Activated B cell treated with CpG ODN at 0.5 μM for 24 hours (primary cell): ENCODE data around the gene MGAT3. TPM values are rescaled to one million over a fixed set of nuclear protein-coding genes. Genes with fewer than 3 reads are reported as not detected.

Experiments
- ATAC-seq: fragments of 200-7000 bp; cut with Tn5 transposase; one replicate; pipeline ENCODE4 v1.10.0; 2021; ENCODE audit warnings: low read depth, mild to moderate bottlenecking, moderate library complexity
- CTCF ChIA-PET: fragments of 350-600 bp; sonication (Branson Sonifier 250); formaldehyde crosslinking; loops from one replicate; lab custom pipeline; 2021; ENCODE audit warnings: antibody characterized with exemption; lab: Charles Lee
- POLR2A ChIA-PET: fragments of 350-600 bp; sonication (Branson Sonifier 250); formaldehyde crosslinking; loops from one replicate; lab custom pipeline; 2021; ENCODE audit warnings: antibody characterized with exemption; lab: Charles Lee
- DNase-seq: peaks from one replicate; pipeline ENCODE4 v3.0.0; 2022
- H3K27ac Mint-ChIP-seq: one replicate; pipeline ENCODE4 v1.8.0; 2020; ENCODE audit warnings: mixed read lengths
- H3K27me3 Mint-ChIP-seq: one replicate; pipeline ENCODE4 v1.8.0; 2021; ENCODE audit warnings: mixed read lengths
- H3K36me3 Mint-ChIP-seq: one replicate; pipeline ENCODE4 v1.8.0; 2021; ENCODE audit warnings: low read depth, mixed read lengths
- H3K4me1 Mint-ChIP-seq: one replicate; pipeline ENCODE4 v1.8.0; 2021; ENCODE audit warnings: mixed read lengths
- H3K4me3 Mint-ChIP-seq: one replicate; pipeline ENCODE4 v1.8.0; 2020; ENCODE audit warnings: mild to moderate bottlenecking, mixed read lengths
- H3K9me3 Mint-ChIP-seq: one replicate; pipeline ENCODE4 v1.8.0; 2020; ENCODE audit warnings: mixed read lengths
- intact Hi-C: fragments of 100-400 bp; cut with micrococcal nuclease; formaldehyde crosslinking; loops from one replicate; pipeline ENCODE4 v1.15.1; 2024
- total RNA-seq: library from RNA; stranded (reverse); gene quantifications from 2 replicates; pipeline ENCODE4 v1.2.3, GENCODE V29; 2022
- TF ChIP-seq, protein P1 (sequence below): fragments of 200-600 bp; IDR thresholded peaks from one replicate; pipeline ENCODE4 v1.8.0; 2022; ENCODE audit warnings: antibody characterized with exemption, mild to moderate bottlenecking

The MGAT3 gene
- total RNA-seq, 1 donor from 2014 or later: 43.4 TPM

DNA sequence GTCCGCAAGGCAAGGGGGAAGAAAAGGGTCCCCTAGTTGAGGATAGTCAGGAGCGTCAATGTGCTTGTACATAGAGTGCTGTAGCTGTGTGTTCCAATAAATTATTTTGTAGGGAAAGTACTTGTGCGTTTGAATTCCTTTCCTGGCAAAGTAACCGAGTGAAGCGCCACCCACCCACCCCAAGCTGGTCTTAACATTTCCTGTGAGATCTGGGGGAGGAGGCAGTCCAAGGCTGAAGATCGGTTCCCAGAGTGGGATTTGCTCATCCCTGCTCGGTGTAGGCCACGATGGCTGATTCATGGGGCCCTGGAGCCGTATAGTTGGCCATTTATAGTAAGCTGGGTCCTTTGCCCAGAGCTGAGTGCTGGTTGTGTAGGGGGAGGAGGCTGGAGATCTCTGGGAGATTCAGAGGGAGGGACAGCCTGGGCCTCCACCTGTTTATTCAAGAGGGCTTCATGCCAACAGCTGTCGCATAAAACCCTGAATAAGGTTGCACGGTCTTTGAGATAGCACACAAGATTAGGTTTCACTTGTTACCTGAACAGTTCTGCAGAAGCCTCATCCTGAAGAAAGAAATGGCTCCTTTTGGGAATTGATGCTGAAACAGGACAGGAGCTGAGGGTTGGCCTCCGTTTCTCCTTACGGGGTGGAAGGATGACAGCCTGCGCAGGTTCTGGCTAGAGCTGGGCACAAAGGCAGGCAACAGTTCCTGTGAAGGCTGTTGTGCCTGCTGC is 65.9 kb downstream of the MGAT3 start:
- CTCF ChIA-PET: interaction anchor here (0.8 to 1.0 kb wide), 2 partner anchors 86 to 514 kb away, joined by 3 read pairs; no protein-coding TSS in a partner anchor
- Mint-ChIP-seq H3K36me3 (peaks cover 62% of the 10 kb centered on the region), H3K27me3 (peaks cover 2% of the 10 kb centered on the region), H3K4me3 (peak overlapping the region; percentile 91), H3K9me3 (no peaks in the 10 kb centered on the region), H3K4me1 (peaks cover 71% of the 10 kb centered on the region), H3K27ac (peak overlapping the region; percentile 98)
- TF ChIP-seq, protein P1, sequence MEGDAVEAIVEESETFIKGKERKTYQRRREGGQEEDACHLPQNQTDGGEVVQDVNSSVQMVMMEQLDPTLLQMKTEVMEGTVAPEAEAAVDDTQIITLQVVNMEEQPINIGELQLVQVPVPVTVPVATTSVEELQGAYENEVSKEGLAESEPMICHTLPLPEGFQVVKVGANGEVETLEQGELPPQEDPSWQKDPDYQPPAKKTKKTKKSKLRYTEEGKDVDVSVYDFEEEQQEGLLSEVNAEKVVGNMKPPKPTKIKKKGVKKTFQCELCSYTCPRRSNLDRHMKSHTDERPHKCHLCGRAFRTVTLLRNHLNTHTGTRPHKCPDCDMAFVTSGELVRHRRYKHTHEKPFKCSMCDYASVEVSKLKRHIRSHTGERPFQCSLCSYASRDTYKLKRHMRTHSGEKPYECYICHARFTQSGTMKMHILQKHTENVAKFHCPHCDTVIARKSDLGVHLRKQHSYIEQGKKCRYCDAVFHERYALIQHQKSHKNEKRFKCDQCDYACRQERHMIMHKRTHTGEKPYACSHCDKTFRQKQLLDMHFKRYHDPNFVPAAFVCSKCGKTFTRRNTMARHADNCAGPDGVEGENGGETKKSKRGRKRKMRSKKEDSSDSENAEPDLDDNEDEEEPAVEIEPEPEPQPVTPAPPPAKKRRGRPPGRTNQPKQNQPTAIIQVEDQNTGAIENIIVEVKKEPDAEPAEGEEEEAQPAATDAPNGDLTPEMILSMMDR: no peak
- no peak for ATAC-seq
- POLR2A ChIA-PET: interaction anchor here (0.6 to 3.9 kb wide), 15 partner anchors 9 to 768 kb away, joined by 3 to 19 read pairs (median 4); partner anchors contain the start of genes MIEF1, RPL3 and RPS19BP1
- DNase-seq: no peak
- intact Hi-C loops: no loop called here

DNA sequence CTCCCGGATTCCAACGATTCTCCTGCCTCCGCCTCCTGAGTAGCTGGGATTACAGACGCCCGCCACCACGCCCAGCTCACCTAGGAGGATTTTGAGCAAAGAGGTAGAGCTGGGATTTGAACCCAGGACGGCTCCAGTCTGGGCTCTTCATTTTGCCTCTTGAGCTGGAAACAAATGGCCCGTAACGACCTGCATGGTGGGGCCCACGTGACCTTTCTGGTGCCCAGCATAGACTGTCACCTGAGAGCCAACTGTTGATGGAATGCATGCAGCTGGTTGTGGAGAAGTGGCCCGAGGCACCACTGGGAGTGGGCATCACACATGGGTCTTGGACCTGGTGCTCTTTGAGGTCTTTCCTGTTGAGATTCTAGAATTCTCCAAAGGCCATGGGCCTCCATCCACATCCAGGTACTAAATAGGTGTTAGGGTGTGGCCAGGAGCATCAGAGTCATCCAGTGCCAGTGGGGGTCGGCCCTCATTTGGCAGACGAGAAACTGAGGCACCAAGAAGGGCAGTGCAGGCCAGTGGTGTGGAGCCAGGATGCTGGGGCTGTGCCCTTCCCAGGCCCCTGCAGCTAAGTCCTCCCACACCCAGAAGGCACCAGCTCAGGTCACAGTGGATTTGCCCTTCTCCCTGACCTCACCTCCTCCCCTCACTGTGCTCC is 67.4 kb downstream of the MGAT3 start:
- H3K4me1 Mint-ChIP-seq: peaks cover 79% of the 10 kb centered on the region
- H3K9me3 Mint-ChIP-seq: no peaks in the 10 kb centered on the region
- H3K27me3 Mint-ChIP-seq: peaks cover 2% of the 10 kb centered on the region
- ATAC-seq (no peak), DNase-seq (no peak)
- H3K36me3 Mint-ChIP-seq: peaks cover 72% of the 10 kb centered on the region
- POLR2A ChIA-PET: interaction anchor here (0.6 to 3.9 kb wide), 13 partner anchors 8 to 653 kb away, joined by 3 to 19 read pairs (median 4); partner anchors contain the start of genes MIEF1, RPL3 and RPS19BP1
- intact Hi-C loops: no loop called here
- TF ChIP-seq, protein P1: no peak
- peak overlapping the region; percentile 67 for H3K27ac Mint-ChIP-seq
- CTCF ChIA-PET: interaction anchor here (1.0 to 1.1 kb wide), 3 partner anchors 28 to 512 kb away, joined by 3 to 4 read pairs (median 3); no protein-coding TSS in a partner anchor
- peak overlapping the region; percentile 7 for H3K4me3 Mint-ChIP-seq

DNA sequence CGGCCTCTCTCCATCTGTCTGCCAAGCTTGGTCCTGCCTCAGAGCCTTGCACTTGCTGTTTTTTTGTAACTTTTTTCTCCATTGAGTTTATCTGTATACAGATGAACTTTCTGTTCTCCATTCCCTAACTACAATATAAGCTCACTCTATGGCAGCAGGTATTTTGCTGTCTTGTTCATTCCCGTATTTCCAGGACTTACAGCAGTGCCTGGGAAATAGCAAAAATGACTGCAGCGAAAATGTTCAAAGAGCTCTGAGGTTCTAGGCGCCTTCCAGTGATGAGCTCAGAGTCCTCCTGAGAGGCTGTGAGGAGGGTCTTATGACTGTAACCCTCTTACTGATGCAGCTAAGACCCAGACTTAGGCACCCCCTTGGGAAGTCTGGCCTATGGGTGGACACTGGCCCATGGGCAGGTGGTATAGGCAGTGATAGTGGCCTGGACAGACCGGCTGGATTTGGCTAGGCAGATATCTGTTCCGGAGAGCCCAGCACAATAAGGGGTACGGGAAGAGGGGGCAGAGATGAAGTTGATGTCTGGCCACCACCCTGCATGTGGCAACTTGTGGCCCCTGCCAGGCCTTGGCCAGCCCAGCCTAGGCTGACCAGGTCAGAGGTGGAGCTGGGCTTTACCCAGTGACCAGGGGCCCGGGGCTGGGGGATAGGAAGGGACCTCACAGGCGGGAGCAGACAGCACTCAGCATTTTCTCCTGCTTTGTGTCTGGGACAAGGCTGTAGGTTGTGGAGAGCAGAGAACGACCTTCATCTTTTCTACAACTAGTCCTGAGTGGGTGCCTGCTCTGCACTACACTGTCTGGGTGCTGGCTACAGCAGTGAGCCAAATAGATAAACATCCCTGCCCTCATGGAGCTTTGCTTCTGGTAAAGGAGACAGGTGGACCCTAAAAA is 68.2 kb downstream of the MGAT3 start:
- ATAC-seq (no peak), DNase-seq (no peak)
- Mint-ChIP-seq H3K27me3 (peaks cover 2% of the 10 kb centered on the region), H3K36me3 (peaks cover 79% of the 10 kb centered on the region), H3K4me1 (peaks cover 85% of the 10 kb centered on the region), H3K4me3 (peak overlapping the region; percentile 62), H3K9me3 (no peaks in the 10 kb centered on the region), H3K27ac (peak overlapping the region; percentile 67)
- ChIA-PET CTCF (interaction anchor here (0.8 to 1.3 kb wide), 5 partner anchors 9 to 512 kb away, joined by 3 to 4 read pairs (median 3); no protein-coding TSS in a partner anchor), POLR2A (interaction anchor here (0.6 to 3.9 kb wide), 8 partner anchors 7 to 521 kb away, joined by 3 to 19 read pairs (median 4); partner anchors contain the start of genes MIEF1, RPL3 and RPS19BP1)
- TF ChIP-seq, protein P1: no peak
- intact Hi-C loops: no loop called here

DNA sequence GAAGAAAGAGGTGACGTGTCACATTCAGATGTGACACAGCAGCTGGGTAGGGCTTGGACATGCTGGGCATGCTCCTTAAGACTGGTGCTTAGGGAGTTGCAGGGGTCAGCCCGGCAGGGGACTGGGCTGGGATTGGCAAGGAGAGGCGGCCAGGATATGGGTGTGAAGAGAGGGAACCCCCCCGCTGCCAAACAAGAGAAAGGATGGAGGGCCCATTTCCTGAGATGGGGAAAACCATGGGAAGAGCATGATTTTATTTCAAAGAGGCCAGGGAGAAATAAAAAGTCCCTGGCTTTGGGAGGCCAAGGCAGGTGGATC is 68.8 kb downstream of the MGAT3 start:
- Mint-ChIP-seq H3K9me3 (no peaks in the 10 kb centered on the region), H3K36me3 (peaks cover 76% of the 10 kb centered on the region), H3K4me1 (peaks cover 89% of the 10 kb centered on the region), H3K27ac (peak overlapping the region; percentile 68), H3K4me3 (peak overlapping the region; percentile 62), H3K27me3 (no peaks in the 10 kb centered on the region)
- intact Hi-C loops: no loop called here
- no peak for DNase-seq
- ChIA-PET POLR2A (interaction anchor here (0.8 to 3.9 kb wide), 4 partner anchors 24 to 206 kb away, joined by 3 to 19 read pairs (median 4); partner anchors contain the start of genes MIEF1, RPL3 and TAB1), CTCF (interaction anchor here (1.1 to 1.3 kb wide), 3 partner anchors 10 to 475 kb away, joined by 3 to 4 read pairs (median 3); no protein-coding TSS in a partner anchor)
- ATAC-seq: no peak
- TF ChIP-seq, protein P1: no peak
